Stimulated activated naive CD8-positive, alpha-beta T cell treated with anti-CD3 and anti-CD28 coated beads, Interleukin-15, amount 100 ng/mL, for 72 hours (primary cell): ENCODE data around the gene ARAP3.
"Not testable (repeated sequence)": the region's sequence is repeated elsewhere in the genome, so short reads cannot be mapped to it uniquely, and the experiment has no call there.

Experiments used
- ATAC-seq: fragments of 150-1000 bp; cut with Tn5 transposase; 2 replicates; pipeline ENCODE4 v1.10.0; 2021; ENCODE audit warnings: mild to moderate bottlenecking, moderate library complexity
- DNase-seq, 2 donors: peaks; one replicate each; pipeline ENCODE4 v3.0.0; 2021 to 2022
- H3K27ac Mint-ChIP-seq, 2 donors: one replicate each; pipeline ENCODE4 v1.8.0; 2022; ENCODE audit warnings: mild to moderate bottlenecking in 2 of 2, mixed read lengths in 2 of 2, moderate library complexity in 2 of 2
- H3K27me3 Mint-ChIP-seq: one replicate; pipeline ENCODE4 v1.8.0; 2022; ENCODE audit warnings: mixed read lengths
- H3K4me1 Mint-ChIP-seq: one replicate; pipeline ENCODE4 v1.8.0; 2022; ENCODE audit warnings: mild to moderate bottlenecking, mixed read lengths
- H3K4me3 Mint-ChIP-seq, 2 donors: one replicate each; pipeline ENCODE4 v1.8.0; 2022; ENCODE audit warnings: mild to moderate bottlenecking in 2 of 2, mixed read lengths in 2 of 2, moderate library complexity in 1 of 2
- H3K9me3 Mint-ChIP-seq, 2 donors: one replicate each; pipeline ENCODE4 v1.8.0; 2022; ENCODE audit warnings: mixed read lengths in 2 of 2

Gene ARAP3

DNA sequence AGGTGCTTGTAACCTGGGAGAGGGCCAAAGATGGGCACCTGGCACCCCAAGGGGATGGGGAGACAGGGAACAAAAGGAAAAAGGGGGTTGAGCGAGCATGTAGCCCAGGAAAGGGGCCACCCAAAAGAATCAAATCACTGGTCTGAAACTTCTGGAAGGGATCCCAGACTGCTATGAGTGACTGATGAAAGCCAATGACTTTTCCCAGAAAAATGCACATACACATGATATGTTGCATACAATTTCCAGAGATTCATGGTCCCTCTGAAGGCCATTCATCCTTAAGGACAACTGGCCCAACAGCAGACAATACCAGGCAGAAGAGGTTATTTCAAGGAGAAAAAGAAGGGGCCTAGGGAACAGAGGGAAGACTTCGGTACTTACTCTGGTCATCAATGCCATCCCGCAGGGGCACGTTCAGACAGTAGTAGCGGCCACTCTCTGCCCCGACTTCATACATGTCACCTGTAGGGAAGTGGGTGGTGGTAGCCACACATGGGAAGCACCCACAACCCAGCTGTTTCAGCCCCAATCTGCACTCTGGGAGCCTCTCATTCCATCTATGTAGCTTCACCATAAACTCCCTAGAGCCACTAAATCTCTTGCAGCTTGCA lies 53.7 kb downstream of the ARAP3 start:
- H3K9me3 Mint-ChIP-seq, result no peaks in the 10 kb centered on the region
- no peak overlapping the region for H3K4me3 Mint-ChIP-seq
- H3K4me1 Mint-ChIP-seq, result peaks cover 14% of the 10 kb centered on the region
- H3K27ac Mint-ChIP-seq, result no peak overlapping the region
- DNase-seq, result no peak
- ATAC-seq, result no peak
- H3K27me3 Mint-ChIP-seq, result no peaks in the 10 kb centered on the region

GRCh38 chr5:141623611-141624010 lies 58.4 kb downstream of the ARAP3 start:
- Mint-ChIP-seq H3K27me3 (no peaks in the 10 kb centered on the region), H3K4me1 (peaks cover 46% of the 10 kb centered on the region), H3K4me3 (peak overlapping the region in 1 of 2 donors; percentile 39), H3K27ac (peak overlapping the region; percentile 84 to 88), H3K9me3 (no peaks in the 10 kb centered on the region)
- no peak for ATAC-seq
- no peak for DNase-seq

- H3K9me3 Mint-ChIP-seq, result no peaks in the 10 kb centered on the region
- H3K27ac Mint-ChIP-seq, result peak overlapping the region; percentile 84 to 88
- peak overlapping the region; percentile 39 to 40 for H3K4me3 Mint-ChIP-seq
- H3K27me3 Mint-ChIP-seq, result no peaks in the 10 kb centered on the region
- peaks cover 46% of the 10 kb centered on the region for H3K4me1 Mint-ChIP-seq
- ATAC-seq (peak; percentile 55), DNase-seq (peak; percentile 21 to 34)
These were observed 58.8 kb downstream of the ARAP3 start for GRCh38 chr5:141623186-141623585.

DNA sequence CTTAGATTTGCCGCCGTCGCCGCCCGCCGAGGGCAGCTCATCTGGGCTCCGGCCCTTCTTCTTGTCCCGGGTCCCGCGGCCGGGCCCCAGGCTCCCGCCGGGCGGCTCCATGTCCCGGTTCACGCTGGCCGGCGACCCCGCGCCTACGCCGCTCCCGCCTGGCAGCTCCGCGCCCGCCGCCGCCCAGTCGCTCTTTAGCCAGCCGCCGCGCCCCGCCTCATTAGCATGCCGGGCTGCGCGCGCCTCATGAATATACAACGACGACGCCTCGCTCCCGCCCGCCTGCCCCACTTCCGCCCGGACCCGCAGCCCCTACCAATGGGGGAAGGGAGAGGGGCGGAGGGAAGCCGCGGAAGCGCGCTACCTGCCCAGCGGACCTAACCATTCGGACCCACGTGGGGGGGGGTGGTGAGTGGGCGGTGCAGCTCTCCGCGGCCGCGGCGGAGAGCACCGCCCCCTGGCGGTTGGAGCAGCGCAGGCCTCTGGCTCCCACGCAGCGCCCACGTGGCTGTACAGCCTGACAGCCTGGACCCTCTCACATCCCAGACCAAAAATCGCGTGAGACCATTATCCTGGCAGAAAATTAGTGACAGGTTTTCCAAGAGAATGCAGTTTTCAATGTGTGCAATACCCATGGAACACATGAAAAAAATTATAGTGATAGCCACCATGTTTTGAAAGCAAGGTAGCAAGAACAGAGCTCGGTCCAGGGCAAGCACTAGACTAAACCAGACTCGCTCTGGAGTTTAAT lies 63.1 kb downstream of the ARAP3 start, which contains the start of gene DIAPH1:
TSS of gene DIAPH1 (minus strand) at position 197 of the 751 bp plus-strand sequence. CDS start at position 111, 86 bp downstream.
- H3K27me3 Mint-ChIP-seq, result no peaks in the 10 kb centered on the region
- DNase-seq, result peak; percentile 97 to 98
- H3K4me3 Mint-ChIP-seq, result peak within 1 kb of the TSS; percentile 86 to 99
- H3K27ac Mint-ChIP-seq, result peak within 1 kb of the TSS; percentile 88 to 99
- peaks cover 75% of the 10 kb centered on the region for H3K4me1 Mint-ChIP-seq
- no peaks in the 10 kb centered on the region for H3K9me3 Mint-ChIP-seq
- peak; percentile 92 for ATAC-seq

DNA sequence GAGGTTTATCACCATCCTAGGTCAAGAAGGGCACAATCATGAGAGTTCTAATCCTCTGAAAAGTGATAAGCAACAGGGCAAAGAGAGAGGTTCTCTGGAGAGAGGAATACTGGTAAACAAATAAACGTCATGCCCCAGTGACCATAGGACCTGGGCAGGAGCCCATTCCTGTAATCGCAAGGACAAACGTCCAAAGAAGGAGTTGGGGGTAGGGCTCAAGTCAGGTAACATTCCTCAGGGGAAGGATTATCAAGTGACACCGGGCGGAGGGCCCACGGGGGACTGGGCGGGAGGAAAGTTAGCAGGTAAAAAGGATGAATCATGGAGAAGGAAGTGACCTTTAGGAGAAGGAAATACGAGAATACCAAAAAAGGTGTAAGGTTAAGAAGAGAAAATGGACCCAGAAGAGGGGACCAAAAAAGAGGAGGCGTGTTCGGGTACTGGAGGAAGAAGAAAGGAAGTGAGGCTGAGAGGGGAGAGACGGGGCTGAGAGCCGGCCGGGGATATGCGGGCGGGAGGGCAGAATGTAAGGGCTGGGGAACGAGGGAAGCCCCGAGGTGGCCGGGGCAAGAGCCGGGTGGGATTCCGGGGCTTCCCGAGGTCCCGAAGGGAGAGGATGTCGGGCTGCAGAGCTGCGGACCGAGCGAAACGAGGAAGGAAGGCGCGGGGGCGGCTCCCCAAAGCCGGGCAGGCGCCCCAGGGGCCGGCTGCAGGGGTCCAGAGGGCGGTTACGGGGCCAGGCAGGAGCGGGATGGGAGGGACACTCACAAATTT lies 63.8 kb downstream of the ARAP3 start:
- peak overlapping the region; percentile 88 to 99 for H3K27ac Mint-ChIP-seq
- no peaks in the 10 kb centered on the region for H3K9me3 Mint-ChIP-seq
- peaks cover 75% of the 10 kb centered on the region for H3K4me1 Mint-ChIP-seq
- peak overlapping the region; percentile 86 to 99 for H3K4me3 Mint-ChIP-seq
- DNase-seq (peak; percentile 68 to 73), ATAC-seq (peak; percentile 64)
- H3K27me3 Mint-ChIP-seq, result no peaks in the 10 kb centered on the region

DNA sequence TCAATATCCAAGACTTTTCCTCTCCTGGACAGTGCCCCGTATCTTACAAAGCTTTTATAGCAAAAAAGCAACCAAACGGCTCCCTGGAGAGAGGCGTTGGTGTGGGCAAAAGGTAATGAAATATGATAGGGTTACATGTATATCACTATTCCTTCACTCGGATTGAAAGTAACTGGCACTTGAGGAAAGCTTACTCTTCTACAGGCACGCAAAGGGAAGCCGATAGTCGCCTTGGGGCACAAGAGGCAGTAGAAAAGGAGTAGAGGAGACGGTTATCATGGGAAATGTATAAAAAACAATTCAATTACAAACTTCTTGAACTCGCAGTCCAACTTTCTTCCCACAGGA lies 64.4 kb downstream of the ARAP3 start:
- DNase-seq (no peak), ATAC-seq (no peak)
- peak overlapping the region; percentile 88 to 99 for H3K27ac Mint-ChIP-seq

GRCh38 chr5:141617128-141617527 lies 64.9 kb downstream of the ARAP3 start:
- H3K27ac Mint-ChIP-seq, result peak overlapping the region; percentile 48 to 55
- ATAC-seq, result no peak
- H3K9me3 Mint-ChIP-seq, result no peaks in the 10 kb centered on the region
- H3K27me3 Mint-ChIP-seq, result no peaks in the 10 kb centered on the region
- H3K4me3 Mint-ChIP-seq, result peak overlapping the region; percentile 86 to 99
- peaks cover 75% of the 10 kb centered on the region for H3K4me1 Mint-ChIP-seq
- DNase-seq, result no peak

More for the DNA sequence above, 64.4 kb downstream of the ARAP3 start:
- Mint-ChIP-seq H3K9me3 (no peaks in the 10 kb centered on the region), H3K4me3 (peak overlapping the region; percentile 86 to 99), H3K27me3 (no peaks in the 10 kb centered on the region), H3K4me1 (peaks cover 75% of the 10 kb centered on the region)

DNA sequence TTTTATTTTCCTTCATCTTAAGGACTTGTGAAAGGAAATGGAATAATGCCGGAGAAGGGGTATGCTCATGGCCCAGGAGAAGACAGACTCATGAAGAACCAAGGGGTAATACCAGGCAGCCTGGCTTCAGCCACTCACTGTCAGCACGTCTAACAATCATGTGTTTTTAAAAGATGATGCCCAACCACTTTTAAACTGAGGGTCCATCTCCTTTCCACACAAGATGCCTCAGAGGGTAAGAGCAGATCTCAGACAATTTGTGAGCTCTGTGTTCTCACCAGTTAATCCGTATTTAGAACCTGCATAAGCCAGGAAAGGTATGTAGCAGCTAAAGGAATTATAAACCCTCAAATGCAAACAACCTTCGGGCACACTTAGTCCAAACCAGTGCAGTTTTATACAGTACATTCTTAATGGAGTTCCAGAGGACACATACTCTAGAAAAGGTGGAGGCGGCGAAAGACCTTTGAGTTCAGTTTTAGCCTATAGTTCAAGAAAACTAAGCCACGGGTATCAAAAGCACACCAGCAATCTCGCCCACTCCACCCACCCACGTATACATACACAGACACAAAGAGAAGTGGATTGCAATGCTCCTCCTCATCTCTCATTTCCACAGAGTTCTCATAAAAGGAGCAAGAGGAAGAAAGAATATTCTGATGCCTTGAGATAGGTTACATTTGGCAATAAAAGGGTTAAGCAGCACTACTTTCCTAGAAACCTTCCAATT lies 65.9 kb downstream of the ARAP3 start:
- no peak for ATAC-seq
- Mint-ChIP-seq H3K9me3 (no peaks in the 10 kb centered on the region), H3K27me3 (no peaks in the 10 kb centered on the region), H3K4me3 (peak overlapping the region; percentile 86 to 99), H3K4me1 (peaks cover 75% of the 10 kb centered on the region), H3K27ac (peak overlapping the region; percentile 57 to 64)
- DNase-seq, result no peak

- Mint-ChIP-seq H3K9me3 (no peaks in the 10 kb centered on the region), H3K4me3 (peak overlapping the region; percentile 55 to 71), H3K27me3 (no peaks in the 10 kb centered on the region), H3K27ac (peak overlapping the region in 1 of 2 donors; percentile 62), H3K4me1 (peaks cover 91% of the 10 kb centered on the region)
- no peak for ATAC-seq
- DNase-seq, result no peak
These were observed 68.7 kb downstream of the ARAP3 start for GRCh38 chr5:141613344-141613743.

DNA sequence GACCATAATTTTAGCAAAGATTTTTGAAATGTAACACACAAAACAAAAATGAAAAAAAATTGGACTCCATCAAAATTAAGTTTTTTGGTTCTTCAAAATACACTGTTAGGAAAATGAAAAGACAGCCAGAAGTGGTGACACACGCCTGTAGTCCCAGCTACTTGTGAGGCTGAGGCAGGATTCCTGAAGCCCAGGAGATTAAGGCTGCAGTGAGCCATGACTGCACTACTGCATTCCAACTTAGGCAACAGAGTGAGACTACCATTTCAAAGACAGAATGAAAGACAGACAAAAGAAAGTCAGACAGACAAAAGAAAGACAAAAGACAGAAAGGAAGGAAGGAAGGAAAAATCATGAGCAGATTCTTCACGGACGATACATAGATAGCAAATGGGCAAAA lies 70.7 kb downstream of the ARAP3 start:
- peak overlapping the region; percentile 1 to 34 for H3K4me3 Mint-ChIP-seq
- peak overlapping the region in 1 of 2 donors; percentile 1 for H3K27ac Mint-ChIP-seq
- no peaks in the 10 kb centered on the region for H3K27me3 Mint-ChIP-seq
- DNase-seq (no peak), ATAC-seq (no peak)
- no peaks in the 10 kb centered on the region for H3K9me3 Mint-ChIP-seq
- peaks cover 98% of the 10 kb centered on the region for H3K4me1 Mint-ChIP-seq

DNA sequence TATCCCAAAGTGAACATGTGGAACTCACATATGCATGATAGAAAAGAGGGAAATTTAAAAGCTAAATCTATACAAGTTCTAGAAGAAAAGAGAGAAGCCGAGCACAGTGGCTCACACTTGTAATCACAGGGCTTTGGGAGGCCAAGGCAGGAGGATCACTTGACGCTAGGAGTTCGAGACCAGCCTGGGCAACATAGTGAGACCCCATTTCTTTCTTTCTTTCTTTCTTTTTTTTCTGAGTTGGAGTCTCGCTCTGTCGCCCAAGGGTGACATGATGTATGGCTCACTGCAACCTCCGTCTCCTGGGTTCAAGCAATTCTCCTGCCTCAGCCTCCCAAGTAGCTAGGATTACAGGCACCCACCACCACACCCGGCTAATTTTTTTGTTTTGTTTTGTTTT lies 72.1 kb downstream of the ARAP3 start:
- Mint-ChIP-seq H3K27ac (peak overlapping the region; percentile 5 to 67), H3K4me1 (peaks cover 95% of the 10 kb centered on the region)
- not testable (repeated sequence) for ATAC-seq, DNase-seq, H3K4me3 Mint-ChIP-seq, H3K27me3 Mint-ChIP-seq, H3K9me3 Mint-ChIP-seq

DNA sequence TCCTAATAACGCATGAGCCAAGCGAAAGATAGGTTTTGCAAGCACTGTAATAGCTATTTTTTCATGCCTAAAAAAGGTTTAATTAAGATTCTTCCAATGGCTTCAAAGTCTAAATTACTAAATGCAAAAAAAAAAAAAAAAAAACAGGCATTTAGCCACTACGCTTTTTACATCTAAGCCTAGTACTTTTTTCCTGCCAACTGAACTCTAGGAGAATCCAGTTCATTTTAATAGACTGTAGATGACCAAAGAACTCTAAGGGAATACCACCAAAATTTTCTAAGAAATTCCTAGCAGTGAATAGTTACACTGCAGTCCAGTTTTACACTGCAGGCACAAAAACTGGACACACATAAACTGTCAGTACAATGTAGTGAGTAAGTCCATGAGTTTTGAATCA lies 73.0 kb downstream of the ARAP3 start:
- no peaks in the 10 kb centered on the region for H3K9me3 Mint-ChIP-seq
- H3K4me1 Mint-ChIP-seq, result peaks cover 95% of the 10 kb centered on the region
- no peak overlapping the region for H3K4me3 Mint-ChIP-seq
- DNase-seq (no peak), ATAC-seq (no peak)
- no peaks in the 10 kb centered on the region for H3K27me3 Mint-ChIP-seq
- peak overlapping the region in 1 of 2 donors; percentile 87 for H3K27ac Mint-ChIP-seq

GRCh38 chr5:141608557-141608956 lies 73.5 kb downstream of the ARAP3 start:
- DNase-seq, result no peak
- peaks cover 95% of the 10 kb centered on the region for H3K4me1 Mint-ChIP-seq
- H3K27me3 Mint-ChIP-seq, result no peaks in the 10 kb centered on the region
- no peak for ATAC-seq
- no peaks in the 10 kb centered on the region for H3K9me3 Mint-ChIP-seq
- peak overlapping the region; percentile 4 to 30 for H3K4me3 Mint-ChIP-seq
- peak overlapping the region; percentile 79 to 87 for H3K27ac Mint-ChIP-seq

- Mint-ChIP-seq H3K4me3 (peak overlapping the region; percentile 24 to 30), H3K27ac (peak overlapping the region in 1 of 2 donors; percentile 79), H3K27me3 (no peaks in the 10 kb centered on the region), H3K4me1 (peaks cover 95% of the 10 kb centered on the region), H3K9me3 (no peaks in the 10 kb centered on the region)
- ATAC-seq (no peak), DNase-seq (no peak)
These were observed 74.0 kb downstream of the ARAP3 start for GRCh38 chr5:141608046-141608445.
